A673 (cell line): Measurements from ENCODE around the gene KRT27.

Experiments used
- EZH2 ChIP-seq: fragments of 200-600 bp; sonication (generic); IDR thresholded peaks from 2 replicates; pipeline ENCODE4 v1.6.1; 2017; ENCODE audit warnings: borderline replicate concordance, low read depth, mild to moderate bottlenecking, mixed read lengths, antibody characterized with exemption, low read length; ENCODE audit not compliant: poor library complexity, severe bottlenecking
- TF ChIP-seq, protein P1 (sequence below): fragments of 300-800, 200-600 bp; sonication (generic); conservative IDR thresholded peaks from 2 replicates; pipeline ENCODE4 v1.5.1; 2017; ENCODE audit warnings: low read depth, mild to moderate bottlenecking, antibody characterized with exemption, low read length, moderate library complexity, mixed read lengths

DNA sequence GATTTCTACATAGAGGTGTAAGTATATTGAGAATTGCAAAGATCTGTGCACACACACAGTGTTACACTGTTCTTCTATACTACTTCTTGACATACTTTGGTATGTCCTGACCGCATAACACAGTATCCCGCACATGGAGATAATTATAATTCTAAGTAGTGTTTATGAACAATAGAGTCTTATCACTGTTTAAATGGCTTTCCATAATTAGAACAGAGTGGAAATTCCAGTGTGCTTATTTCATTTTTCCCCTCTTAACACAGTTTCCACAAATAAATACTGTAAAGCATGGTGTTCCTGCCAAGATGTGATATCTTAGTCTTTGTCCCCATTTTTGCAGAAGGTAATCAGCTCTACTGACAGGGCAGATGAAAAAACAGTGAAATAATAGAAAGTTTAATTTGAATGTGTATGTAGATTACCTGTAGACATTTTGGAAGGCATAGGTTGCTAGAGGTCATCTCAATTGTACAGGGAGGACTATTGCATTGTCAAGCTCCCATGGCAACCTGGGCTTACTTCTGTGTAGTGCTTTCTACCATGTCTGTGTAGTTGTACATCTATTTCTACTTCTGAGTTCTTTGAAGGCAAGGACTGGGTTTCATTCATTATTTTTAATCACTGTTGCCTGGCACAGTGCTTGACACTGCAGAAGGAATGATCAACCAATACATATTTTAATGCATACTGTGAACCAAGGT is 27.5 kb upstream of the KRT27 start:
- TF ChIP-seq, protein P1, sequence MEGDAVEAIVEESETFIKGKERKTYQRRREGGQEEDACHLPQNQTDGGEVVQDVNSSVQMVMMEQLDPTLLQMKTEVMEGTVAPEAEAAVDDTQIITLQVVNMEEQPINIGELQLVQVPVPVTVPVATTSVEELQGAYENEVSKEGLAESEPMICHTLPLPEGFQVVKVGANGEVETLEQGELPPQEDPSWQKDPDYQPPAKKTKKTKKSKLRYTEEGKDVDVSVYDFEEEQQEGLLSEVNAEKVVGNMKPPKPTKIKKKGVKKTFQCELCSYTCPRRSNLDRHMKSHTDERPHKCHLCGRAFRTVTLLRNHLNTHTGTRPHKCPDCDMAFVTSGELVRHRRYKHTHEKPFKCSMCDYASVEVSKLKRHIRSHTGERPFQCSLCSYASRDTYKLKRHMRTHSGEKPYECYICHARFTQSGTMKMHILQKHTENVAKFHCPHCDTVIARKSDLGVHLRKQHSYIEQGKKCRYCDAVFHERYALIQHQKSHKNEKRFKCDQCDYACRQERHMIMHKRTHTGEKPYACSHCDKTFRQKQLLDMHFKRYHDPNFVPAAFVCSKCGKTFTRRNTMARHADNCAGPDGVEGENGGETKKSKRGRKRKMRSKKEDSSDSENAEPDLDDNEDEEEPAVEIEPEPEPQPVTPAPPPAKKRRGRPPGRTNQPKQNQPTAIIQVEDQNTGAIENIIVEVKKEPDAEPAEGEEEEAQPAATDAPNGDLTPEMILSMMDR = no peak
- no peak for TF ChIP-seq EZH2
